ENCODE data around the gene TMEM131.
A peak's percentile ranks its signal among the peaks of the same experiment; 100 is the strongest.

The TMEM131 gene

DNA sequence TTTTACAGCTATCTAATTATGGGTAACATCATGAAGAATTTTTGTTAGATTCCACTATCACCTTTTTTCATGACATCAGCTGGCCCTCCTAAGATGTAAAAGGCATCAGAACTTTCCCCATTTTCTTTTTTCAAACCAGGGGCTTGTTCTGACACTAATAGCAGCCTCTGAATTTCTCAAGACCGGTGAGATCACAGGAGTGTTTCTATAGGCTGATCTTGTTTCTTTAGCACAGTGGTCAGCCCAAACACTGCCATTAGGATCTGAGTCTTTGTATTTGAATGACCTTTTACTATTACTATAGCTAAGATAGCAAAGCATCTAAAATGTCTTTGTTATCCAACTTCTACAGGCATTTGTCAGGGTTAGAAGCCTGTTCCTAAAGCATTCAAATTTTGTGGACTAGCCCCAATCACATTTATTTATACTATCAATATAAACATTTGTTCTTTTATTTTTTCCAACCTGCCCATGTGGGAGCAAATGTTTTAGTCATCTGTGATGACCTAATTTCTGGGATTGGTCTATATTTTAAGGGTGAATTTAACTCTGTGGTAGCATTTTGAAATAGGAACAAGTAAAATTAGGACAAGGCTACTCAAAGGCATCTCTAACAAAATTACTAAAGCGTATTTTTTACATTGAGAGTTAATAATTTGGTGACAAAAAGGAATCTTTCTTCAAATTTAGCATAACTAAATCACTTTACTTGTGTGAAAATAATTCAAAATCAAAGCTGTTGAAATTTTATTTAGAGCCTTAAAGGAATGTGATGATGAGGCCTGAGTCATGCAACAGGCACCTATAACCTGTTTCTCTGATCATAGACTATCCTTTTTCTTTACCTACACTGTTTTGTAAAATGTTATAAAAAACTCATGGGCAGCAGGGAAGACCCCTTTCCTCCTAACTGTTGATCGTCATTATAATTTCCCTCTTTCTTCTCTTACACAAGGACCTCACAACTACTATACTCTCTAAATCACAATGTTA, 243.1 kb downstream of the TMEM131 start:
- no peak for DNase-seq

DNA sequence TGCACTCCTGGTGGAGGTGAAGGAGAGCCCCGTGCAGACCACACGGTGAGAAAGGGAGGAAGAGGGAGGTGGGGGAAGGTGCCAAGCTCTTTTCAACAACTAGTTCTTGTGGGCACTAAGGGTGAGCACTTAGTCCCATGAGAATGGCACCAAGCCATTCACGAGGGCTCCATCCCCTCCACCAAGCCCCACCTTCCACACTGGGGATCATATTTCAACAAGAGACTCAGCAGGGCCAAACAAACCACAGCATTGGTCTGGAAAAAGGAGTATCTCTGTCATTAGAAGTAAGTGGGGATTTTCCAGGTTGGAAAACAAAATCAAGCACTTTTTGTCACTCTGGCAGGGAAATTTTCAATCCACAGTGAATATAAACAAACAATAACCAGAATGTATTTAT, 244.0 kb downstream of the TMEM131 start:
- peak in 1 of 2 experiments; percentile 29 for DNase-seq

DNA sequence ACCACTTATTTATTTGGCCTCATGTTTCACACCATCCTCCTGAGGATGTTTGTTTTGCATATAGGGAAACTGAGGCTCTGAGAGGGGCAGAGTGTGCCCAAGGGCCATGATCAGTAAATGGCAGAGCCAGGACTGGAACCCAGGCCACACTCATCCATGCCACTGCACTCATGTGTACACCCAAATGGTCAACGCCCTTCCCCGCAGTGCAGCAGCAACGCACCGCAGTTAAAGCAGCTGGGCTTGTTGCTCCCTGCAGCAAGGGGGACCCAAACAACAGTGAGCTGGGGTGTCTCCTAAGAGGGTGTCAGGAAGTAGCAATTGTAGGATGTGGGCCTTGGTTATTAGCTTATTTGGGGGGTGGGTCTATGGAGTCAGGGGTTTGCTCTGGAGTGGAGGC, 245.7 kb downstream of the TMEM131 start:
- no peak for DNase-seq

DNA sequence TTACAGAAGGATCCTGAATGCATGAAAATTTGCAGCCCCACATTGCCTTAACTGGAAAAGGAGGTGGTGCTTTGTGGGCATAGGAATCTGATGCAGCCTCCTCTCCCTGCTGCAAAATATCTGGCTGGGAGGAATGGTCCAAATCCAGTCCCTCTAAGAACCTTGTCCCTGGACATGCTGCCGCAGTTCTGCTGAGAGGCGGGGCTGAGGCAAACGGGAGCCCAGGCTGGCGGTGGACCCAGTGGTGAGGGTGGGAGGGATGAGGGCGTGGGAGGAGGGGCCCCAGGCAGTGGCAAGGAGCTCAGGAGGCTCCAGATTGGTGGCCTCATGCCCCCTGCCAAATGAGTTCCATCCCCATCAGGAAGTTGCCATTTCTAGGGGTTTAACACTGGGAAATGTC, 246.2 kb downstream of the TMEM131 start:
- no peak for DNase-seq

DNA sequence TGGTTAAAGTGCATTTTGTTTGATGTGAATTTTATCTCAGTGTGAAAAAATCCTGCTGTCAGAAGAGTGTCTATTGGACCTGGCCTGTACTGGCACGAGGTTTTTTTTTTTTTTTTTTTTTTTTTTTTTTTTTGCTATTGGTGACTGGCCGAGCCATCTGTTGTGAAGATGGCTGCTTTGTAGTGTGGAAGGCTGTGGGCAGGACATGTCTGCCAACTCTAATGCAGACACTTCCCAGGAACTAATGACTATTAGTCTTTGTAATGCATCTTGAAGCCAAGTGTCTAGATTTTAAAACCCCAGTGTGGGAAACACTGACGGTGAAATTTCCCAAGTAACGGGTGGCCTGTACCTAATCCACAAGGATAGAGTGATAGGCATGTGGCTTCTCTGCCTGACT, 248.0 kb downstream of the TMEM131 start:
- DNase-seq, result no peak

DNA sequence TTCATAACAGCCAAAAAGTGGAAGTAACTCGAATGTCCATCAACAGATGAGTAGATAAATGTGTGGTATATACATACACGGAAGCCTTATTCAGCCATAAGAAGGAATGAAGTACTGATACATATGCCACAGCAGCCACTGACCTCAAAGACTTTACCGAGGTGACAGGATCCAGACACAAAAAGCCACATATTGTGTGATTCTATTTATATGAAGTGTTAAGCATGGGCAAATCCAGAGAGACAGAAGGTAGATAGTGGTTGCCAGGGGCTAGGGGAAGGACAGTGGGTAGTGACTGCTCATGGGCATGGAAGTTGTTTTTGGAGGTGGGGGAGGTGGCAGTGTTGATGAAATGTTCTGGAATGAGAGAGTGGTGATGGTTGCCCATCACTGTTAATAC, 248.5 kb downstream of the TMEM131 start:
- no peak for DNase-seq

DNA sequence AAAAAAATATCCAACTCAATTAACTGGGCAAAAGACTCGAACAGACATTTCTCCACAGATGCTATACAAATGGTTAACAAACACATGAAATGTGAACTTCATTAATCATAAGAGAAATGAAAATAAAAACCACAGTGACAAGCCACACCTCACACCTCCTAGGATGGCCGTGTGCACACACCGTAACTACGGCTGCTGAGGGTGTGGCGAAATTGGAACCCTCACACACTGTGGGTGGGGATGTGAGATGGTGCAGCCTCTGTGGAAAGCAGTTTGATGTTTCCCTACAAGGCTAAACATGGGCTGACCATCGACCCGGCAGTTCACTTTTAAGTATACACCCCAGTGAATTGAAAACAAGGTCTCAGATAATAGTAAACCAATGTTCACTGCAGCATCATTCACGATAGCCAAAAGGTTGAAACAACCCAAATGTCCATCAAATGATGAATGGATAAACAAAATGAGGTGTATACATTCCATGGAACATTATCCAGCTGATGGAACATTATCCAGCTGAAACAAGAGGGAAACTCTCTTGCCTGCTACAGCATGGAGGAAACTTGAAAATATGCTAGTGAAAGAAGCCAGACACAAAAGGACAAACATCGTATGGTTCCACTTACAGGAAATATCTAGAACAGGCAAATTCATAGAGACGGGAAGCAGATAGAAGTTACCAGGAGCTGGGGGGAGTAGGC, 250.1 kb downstream of the TMEM131 start:
- no peak for DNase-seq

DNA sequence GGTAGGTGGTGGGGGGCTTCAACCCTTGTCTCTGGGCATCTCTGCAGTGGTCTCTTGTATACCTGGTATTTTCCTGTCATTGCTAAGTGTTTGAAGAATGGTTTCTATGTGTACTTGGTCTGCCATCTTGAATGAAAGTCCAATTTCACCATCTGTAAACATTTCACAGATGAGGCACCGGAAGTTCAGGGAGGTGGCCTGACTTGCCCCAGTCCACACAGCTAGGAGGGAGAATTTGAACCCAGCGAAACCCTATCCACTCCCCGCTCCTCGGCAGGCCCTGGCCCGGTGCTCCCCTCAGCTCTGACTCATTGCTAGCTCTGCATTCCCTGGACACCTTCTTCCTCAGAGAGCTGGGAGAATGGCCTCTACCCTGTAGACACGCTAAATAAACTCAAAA, 251.8 kb downstream of the TMEM131 start:
- no peak for DNase-seq

DNA sequence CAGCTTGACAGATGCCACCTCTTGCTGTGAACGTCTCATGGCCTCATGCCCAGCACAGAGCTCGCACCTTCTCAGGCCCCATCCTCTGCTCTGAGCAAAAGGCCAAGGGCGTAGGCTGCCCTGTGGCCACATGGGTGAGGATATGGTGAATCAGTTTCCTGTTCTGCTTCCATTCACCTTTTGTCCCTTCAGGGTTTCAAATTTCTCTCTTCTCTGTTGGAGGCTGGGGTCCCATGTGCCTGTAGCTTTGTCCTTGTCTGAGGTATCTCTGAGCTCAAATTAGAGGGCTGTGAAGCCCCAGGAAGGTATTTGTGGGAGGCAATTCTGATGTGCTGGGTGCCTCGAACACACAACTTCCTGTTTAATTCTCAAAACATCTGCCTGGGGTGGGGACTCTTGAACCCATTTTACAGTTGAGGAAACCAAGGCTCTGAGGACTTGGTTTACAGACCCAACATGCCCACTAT, 253.3 kb downstream of the TMEM131 start:
- no peak for DNase-seq

DNA sequence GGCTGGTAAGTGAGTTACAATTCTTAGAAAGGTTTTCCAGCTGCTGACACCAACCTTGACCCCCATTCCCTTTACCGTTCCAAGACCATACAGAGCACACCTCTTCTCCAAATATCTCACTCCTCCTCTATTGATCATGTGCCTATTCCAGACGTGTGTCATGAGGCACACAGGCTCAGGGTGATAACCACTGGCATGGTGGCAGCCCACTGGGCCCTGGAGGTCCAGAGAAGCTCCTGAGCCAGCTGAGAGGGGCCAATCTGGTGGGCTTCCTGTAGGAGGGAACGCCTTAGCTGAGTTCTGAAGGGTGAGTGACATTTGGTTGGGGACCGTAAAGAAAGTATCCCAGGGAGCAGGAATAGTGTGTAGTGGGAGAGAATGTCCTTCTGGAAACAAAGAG, 254.1 kb downstream of the TMEM131 start:
- DNase-seq, result no peak

DNA sequence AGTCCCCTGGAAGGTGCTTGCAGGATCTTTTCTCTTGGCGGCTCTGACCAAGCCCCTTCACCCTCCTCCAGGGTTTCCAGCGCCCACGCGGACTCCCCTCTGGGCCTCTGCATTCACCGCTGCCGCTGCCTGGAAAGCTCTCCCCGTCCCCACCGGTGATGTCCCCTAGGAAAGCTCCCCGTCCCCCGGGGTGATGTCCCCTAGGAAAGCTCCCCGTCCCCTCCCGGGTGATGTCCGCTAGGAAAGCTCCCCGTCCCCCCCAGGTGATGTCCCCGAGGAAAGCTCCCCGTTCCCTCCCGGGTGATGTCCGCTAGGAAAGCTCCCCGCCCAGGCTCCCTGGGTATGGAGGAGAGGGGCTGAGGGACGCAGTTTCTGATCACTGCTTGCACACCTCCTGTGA, 254.5 kb downstream of the TMEM131 start:
- DNase-seq, result no peak

DNA sequence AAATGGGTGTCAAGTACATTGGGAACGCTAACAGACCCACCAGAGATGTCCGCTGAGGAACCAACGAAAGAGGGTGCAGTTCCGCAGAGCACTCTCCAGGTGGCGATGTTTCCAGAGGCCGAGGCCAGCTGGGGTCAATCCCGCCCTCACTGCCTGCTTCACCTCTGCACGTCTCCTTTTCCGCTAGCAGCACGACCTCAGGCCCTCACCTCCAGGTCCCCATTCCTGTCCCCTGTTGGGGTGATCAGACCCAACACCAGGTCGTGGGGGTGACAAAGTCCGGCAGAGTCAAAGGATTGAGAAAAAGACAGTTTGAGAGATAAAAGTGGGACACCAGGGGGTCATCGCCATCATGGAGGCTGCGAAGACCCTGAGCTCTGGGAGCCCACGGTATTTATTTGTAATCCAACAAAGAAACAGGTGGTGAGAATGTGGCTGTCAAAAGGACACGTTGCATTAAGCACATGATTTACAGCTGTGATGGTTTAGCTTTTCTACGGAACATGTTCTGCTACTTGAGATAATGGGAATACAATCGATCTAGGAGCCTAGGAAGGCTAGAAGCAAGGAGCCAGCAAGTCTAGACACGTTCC, 255.1 kb downstream of the TMEM131 start:
- peak; percentile 53 to 75 for DNase-seq

DNA sequence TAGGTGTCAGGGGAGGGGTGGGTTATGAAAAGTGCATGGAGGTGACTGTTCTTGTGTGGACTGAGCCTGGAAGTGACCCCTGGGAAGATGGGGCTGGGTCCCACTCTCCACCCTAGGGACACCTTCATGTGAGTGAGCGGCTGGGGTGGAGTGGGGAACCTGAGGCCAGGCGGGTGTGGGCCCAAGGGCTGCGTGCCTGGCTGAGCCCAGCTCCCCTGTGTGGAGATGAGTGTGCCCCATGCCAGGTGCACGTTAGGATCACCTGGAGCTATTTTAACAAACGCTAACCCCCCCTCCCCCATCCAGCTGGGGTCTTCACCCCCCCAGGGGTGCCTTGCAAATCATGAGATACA, 255.9 kb downstream of the TMEM131 start:
- no peak for DNase-seq

DNA sequence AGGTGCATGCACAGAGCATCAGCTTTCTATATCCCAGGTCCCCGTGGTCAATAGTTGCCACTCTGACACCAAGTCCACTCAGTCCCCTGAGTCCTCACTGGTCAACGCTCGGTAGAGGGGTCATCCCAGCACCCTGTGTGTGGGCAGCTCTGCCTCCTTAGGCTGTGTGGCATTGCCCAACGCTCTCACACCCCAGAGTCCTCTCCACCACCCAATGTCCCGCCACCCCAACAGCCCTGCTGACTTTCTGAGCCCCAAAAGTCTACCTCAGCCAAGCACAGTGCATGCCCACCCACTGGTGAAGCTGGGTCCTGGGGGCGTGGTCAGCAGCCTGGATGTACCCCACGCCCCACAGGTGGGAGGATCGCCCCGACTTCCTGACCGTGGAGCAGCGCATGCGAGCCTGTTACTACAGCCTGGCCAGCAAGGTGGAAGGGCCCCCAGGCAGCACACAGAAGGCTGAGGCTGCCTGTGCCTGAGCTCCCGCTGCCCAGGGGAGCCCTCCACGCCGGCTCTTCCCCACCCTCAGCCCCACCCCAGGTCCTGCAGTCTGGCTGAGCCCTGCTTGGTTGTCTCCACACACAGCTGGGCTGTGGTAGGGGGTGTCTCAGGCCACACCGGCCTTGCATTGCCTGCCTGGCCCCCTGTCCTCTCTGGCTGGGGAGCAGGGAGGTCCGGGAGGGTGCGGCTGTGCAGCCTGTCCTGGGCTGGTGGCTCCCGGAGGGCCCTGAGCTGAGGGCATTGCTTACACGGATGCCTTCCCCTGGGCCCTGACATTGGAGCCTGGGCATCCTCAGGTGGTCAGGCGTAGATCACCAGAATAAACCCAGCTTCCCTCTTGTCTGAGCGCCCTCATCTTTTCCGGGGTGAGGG, 256.5 kb downstream of the TMEM131 start:
- no peak for DNase-seq

DNA sequence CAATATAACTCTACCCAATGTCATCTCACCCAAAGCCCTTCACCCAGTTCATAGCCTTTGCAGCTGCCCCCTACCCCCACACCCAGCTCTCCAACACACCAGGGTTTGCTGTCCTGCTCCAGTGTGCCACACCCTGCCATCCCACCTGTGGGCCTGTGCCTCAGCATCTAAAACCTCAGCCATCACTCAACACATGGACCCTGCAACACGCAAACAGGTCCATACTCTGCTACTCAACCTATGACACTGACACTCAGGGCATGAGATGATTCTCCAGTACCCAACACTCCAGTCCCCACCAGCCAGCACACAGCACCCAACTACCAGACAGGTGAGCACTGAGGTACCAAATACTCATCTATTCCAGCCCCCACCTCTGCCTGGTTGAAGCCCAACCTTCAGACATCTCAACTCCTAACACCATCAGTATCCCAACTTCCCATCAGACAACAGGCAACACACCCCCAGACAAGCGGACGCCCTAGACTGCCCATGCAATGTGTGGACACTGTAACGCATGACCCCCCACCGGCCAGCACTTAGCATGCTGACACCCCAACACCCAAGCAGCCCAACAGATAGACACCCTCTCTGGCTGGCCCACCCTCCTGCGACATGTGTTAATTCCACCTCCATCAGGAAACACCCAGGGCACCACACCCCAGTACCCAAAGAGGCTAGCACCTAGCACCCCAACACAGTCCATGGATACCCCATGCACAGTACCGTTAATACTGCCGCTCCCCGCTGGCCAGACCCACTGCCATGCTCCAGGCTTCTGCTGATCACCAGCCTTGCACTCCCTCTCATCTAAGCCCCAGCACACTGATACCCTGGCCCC, 257.3 kb downstream of the TMEM131 start:
- DNase-seq, result no peak

DNA sequence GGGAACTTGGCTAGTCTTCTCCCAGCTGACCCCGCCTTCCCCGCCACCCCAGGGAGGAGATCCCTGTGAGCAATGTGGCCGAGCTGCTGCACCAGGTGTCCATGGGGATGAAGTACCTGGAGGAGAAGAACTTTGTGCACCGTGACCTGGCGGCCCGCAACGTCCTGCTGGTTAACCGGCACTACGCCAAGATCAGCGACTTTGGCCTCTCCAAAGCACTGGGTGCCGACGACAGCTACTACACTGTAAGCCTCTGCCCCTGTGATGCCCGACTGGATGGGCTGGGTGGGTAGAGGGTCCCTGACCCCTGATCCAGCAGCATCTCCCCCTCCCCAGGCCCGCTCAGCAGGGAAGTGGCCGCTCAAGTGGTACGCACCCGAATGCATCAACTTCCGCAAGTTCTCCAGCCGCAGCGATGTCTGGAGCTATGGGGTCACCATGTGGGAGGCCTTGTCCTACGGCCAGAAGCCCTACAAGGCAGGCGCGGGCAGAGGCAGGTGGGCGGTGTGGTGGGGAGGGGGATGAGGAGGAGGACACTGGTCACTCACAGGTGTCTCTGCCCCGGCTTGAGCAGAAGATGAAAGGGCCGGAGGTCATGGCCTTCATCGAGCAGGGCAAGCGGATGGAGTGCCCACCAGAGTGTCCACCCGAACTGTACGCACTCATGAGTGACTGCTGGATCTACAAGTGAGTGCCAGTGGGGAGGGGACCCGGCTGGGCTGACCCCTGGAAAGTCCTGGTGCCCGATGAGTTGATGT, 258.1 kb downstream of the TMEM131 start:
- no peak for DNase-seq

DNA sequence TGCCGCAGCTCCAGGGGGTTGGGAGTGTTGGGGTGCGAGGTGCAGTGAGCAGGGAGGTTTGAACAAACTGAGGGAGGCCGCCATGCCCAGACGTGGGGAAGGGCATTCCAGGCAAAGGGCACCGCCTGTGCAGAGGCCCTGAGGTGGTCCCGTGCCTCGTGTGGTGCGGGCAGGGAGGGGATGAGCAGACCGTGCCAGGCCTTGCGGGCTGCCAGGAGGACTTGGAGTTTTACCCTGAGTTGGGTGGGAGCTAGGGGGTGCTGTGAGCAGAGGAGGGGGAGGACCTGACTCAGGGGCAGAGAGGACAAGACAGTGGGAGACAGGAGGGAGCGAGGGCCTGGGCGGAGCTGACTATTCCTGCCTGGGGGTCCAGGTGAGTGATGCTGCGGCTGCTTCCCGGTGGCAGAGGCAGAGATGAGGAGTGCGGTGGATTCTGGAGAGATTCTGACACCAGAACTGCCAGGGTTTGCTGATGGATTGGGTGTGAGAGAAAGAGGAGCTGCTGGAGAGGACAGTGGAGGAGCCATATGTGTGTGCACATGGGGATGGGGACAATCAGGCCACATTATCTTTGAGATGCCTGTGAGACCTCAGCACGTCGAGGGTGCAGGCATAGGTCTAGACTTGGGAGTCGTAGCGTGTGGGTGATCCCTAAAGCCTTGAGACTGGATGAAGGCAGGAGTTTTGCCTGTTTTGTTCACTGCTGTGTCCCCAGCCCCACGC, 259.0 kb downstream of the TMEM131 start:
- DNase-seq, result no peak

DNA sequence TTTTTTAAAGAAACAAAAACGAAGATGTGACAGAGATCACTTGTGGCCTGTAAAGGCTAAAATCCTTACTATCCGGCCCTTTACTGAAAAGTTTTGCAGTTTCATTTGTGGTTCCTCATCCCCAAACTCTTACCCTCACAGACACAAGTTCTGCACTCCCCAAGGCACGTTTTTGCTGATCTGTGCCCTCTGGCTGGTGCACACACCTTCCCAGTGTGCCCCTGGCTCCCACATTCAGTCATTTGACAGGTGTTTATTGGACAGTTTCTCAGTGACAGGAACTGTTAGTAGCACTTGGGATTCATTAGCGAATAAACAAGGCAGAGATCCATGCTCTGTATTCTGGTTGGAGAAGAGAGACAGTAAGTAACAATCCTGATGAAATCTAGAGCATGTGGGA, 259.6 kb downstream of the TMEM131 start:
- DNase-seq, result no peak

DNA sequence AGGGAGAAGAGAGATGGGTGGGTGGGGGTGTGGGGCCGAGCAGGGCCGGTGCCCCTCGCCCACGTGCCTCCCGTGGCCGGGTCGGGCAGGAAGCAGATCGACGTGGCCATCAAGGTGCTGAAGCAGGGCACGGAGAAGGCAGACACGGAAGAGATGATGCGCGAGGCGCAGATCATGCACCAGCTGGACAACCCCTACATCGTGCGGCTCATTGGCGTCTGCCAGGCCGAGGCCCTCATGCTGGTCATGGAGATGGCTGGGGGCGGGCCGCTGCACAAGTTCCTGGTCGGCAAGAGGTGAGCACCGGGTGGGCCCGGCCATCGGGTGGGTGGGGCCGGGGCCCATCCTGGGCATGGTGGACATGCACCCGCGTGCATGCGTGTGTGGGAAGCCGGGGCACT, 260.6 kb downstream of the TMEM131 start:
- DNase-seq, result no peak

Data from NCI-H524 (cell line).